Measurements from ENCODE around the gene COPS2. TPM values are rescaled to one million over a fixed set of nuclear protein-coding genes. Genes with fewer than 3 reads are reported as not detected.
"Not testable (repeated sequence)": the region's sequence is repeated elsewhere in the genome, so short reads cannot be mapped to it uniquely, and the experiment has no call there.

COPS2 gene
- total RNA-seq, 2 donors from 2014 or later: 57.1 to 60.9 TPM

DNA sequence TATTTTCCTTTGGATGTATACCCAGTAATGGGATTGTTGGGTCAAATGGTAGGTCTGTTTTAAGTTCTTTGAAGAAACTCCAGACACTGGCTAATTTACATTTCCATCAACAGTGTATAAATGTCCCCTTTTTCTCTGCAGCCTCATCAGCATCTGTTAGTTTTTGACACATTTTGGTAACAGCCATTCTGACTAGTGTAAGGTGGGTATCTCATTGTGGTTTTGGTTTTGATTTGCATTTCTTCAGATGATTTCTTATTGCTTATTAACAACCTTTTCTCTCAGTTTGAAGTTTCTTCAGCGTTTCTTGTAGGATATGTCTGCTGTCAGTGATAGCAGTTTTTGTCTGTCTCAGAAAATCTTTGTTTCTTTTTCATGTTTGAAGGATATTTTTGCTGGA, 30.1 kb upstream of the COPS2 start:
- Mint-ChIP-seq H3K4me3 (no peak overlapping the region), H3K27ac (no peak overlapping the region), H3K27me3 (ENCODE audit: insufficient read depth) (no peaks in the 10 kb centered on the region), H3K36me3 (ENCODE audit: low read depth) (peaks cover 10% of the 10 kb centered on the region), H3K4me1 (peaks cover 1% of the 10 kb centered on the region), H3K9me3 (peaks cover 3% of the 10 kb centered on the region)
- H3K4me1 ChIP-seq (ENCODE audit: control insufficient read depth, insufficient read depth, low read length): no peaks in the 10 kb centered on the region
- no peaks in the 10 kb centered on the region for H3K27me3 ChIP-seq (ENCODE audit: control insufficient read depth, insufficient read depth, low read length, poor library complexity, severe bottlenecking)
- no peak overlapping the region for H3K4me3 ChIP-seq (ENCODE audit: low read length)
- DNase-seq: no peak
- no peaks in the 10 kb centered on the region for H3K36me3 ChIP-seq (ENCODE audit: control insufficient read depth, insufficient read depth, low read length)
- no peaks in the 10 kb centered on the region for H3K9me3 ChIP-seq (ENCODE audit: control insufficient read depth, low read length)
- WGBS, 2 experiments (ENCODE audit: insufficient coverage in 1 of 2, insufficient read length in 1 of 2): 100% methylated on average over 1 of the region's 1 CpG; no CpG with 5 or more reads in 1 of the 2 experiments
- H3K9ac ChIP-seq (ENCODE audit: extremely low read depth, low read length, poor library complexity, severe bottlenecking): no peak overlapping the region
- TF ChIP-seq, protein P1, sequence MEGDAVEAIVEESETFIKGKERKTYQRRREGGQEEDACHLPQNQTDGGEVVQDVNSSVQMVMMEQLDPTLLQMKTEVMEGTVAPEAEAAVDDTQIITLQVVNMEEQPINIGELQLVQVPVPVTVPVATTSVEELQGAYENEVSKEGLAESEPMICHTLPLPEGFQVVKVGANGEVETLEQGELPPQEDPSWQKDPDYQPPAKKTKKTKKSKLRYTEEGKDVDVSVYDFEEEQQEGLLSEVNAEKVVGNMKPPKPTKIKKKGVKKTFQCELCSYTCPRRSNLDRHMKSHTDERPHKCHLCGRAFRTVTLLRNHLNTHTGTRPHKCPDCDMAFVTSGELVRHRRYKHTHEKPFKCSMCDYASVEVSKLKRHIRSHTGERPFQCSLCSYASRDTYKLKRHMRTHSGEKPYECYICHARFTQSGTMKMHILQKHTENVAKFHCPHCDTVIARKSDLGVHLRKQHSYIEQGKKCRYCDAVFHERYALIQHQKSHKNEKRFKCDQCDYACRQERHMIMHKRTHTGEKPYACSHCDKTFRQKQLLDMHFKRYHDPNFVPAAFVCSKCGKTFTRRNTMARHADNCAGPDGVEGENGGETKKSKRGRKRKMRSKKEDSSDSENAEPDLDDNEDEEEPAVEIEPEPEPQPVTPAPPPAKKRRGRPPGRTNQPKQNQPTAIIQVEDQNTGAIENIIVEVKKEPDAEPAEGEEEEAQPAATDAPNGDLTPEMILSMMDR (conservative IDR thresholded peaks at IDR 0.05): no peak
- H3K27ac ChIP-seq (ENCODE audit: low read depth, low read length): no peak overlapping the region

GRCh38 chr15:49183741-49184140, 28.3 kb upstream of the COPS2 start:
- not testable (repeated sequence) for DNase-seq; H3K9me3 Mint-ChIP-seq; H3K9me3 ChIP-seq (ENCODE audit: control insufficient read depth, low read length); H3K4me1 ChIP-seq (ENCODE audit: control insufficient read depth, insufficient read depth, low read length); H3K4me3 Mint-ChIP-seq; H3K27ac ChIP-seq (ENCODE audit: low read depth, low read length); H3K36me3 ChIP-seq (ENCODE audit: control insufficient read depth, insufficient read depth, low read length); H3K27ac Mint-ChIP-seq; H3K27me3 ChIP-seq (ENCODE audit: control insufficient read depth, insufficient read depth, low read length, poor library complexity, severe bottlenecking); H3K27me3 Mint-ChIP-seq (ENCODE audit: insufficient read depth); H3K4me1 Mint-ChIP-seq; H3K9ac ChIP-seq (ENCODE audit: extremely low read depth, low read length, poor library complexity, severe bottlenecking); H3K4me3 ChIP-seq (ENCODE audit: low read length)
- peaks cover 10% of the 10 kb centered on the region for H3K36me3 Mint-ChIP-seq (ENCODE audit: low read depth)
- 91 to 100% methylated on average over 2 to 3 of the region's 3 CpGs for WGBS, 2 experiments (ENCODE audit: insufficient coverage in 1 of 2, insufficient read length in 1 of 2)

GRCh38 chr15:49182128-49182527, 26.7 kb upstream of the COPS2 start:
- Histone ChIP-seq H3K4me3 (ENCODE audit: low read length) (no peak overlapping the region), H3K9ac (ENCODE audit: extremely low read depth, low read length, poor library complexity, severe bottlenecking) (no peak overlapping the region), H3K27me3 (ENCODE audit: control insufficient read depth, insufficient read depth, low read length, poor library complexity, severe bottlenecking) (no peaks in the 10 kb centered on the region), H3K36me3 (ENCODE audit: control insufficient read depth, insufficient read depth, low read length) (peaks cover 4% of the 10 kb centered on the region), H3K4me1 (ENCODE audit: control insufficient read depth, insufficient read depth, low read length) (no peaks in the 10 kb centered on the region), H3K9me3 (ENCODE audit: control insufficient read depth, low read length) (no peaks in the 10 kb centered on the region), H3K27ac (ENCODE audit: low read depth, low read length) (no peak overlapping the region)
- Mint-ChIP-seq H3K27ac (no peak overlapping the region), H3K4me1 (peaks cover 1% of the 10 kb centered on the region), H3K4me3 (no peak overlapping the region), H3K9me3 (peaks cover 5% of the 10 kb centered on the region), H3K27me3 (ENCODE audit: insufficient read depth) (no peaks in the 10 kb centered on the region), H3K36me3 (ENCODE audit: low read depth) (peaks cover 15% of the 10 kb centered on the region)
- no peak for DNase-seq
- WGBS, 2 experiments (ENCODE audit: insufficient coverage in 1 of 2, insufficient read length in 1 of 2): 88 to 95% methylated on average over 3 to 4 of the region's 4 CpGs
- TF ChIP-seq, protein P1 (conservative IDR thresholded peaks at IDR 0.05): no peak
